Activated CD4-positive, alpha-beta T cell treated with anti-CD3 and anti-CD28 coated beads, Interleukin-2, amount 10 ng/mL, durations not matched to agents 7 days and 5 days (primary cell): ENCODE data around the gene ANKRD11. TPM values are rescaled to one million over a fixed set of nuclear protein-coding genes. Genes with fewer than 3 reads are reported as not detected.

Experiments
- CTCF ChIA-PET: fragments of 350-600 bp; sonication (Branson Sonifier 250); formaldehyde crosslinking; loops from one replicate; lab custom pipeline; 2021; ENCODE audit warnings: antibody characterized with exemption; lab: Charles Lee
- POLR2A ChIA-PET: fragments of 350-600 bp; sonication (Branson Sonifier 250); formaldehyde crosslinking; loops from one replicate; lab custom pipeline; 2021; ENCODE audit warnings: antibody characterized with exemption; lab: Charles Lee
- DNase-seq: peaks from one replicate; pipeline ENCODE4 v3.0.0-alpha.2; 2020
- H3K27ac Mint-ChIP-seq: one replicate; pipeline ENCODE4 v1.8.0; 2021; ENCODE audit warnings: mild to moderate bottlenecking, moderate library complexity, mixed read lengths
- H3K27me3 Mint-ChIP-seq: one replicate; pipeline ENCODE4 v1.8.0; 2021; ENCODE audit warnings: mixed read lengths
- H3K36me3 Mint-ChIP-seq: one replicate; pipeline ENCODE4 v1.8.0; 2021; ENCODE audit warnings: low read depth, mixed read lengths
- H3K4me1 Mint-ChIP-seq: one replicate; pipeline ENCODE4 v1.8.0; 2021; ENCODE audit warnings: mixed read lengths
- H3K4me3 Mint-ChIP-seq: one replicate; pipeline ENCODE4 v1.8.0; 2021; ENCODE audit warnings: mild to moderate bottlenecking, moderate library complexity, mixed read lengths
- H3K9me3 Mint-ChIP-seq: one replicate; pipeline ENCODE4 v1.8.0; 2021; ENCODE audit warnings: mixed read lengths
- total RNA-seq, 2 experiments: library from RNA; stranded (reverse); gene quantifications; one replicate each; pipeline ENCODE4 v1.2.3, GENCODE V29; 2021

Gene ANKRD11
- total RNA-seq, 2 experiments from 2014 or later: 158 to 178 TPM

DNA sequence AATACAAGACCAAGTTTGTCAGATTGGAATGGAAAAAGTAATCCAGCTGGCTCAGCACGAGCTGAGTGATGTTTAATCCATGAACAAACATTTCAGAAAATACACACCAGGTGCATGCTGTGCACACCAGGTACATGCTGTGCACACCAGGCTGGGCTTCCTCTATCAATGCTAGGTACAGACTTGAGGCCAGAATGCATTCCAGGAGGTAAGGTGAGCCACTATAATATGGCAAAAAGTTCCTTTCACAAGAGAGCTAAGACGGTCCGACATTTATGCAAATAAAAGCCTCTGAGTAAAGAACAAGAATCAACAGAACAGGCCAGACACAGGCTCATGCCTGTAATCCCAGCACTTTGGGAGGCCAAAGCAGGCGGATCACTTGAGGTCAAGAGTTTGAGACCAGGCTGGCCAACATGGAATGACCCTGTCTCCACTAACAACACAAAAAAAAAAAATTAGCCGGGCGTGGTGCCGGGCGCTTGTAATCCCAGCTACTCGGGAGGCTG lies 144.7 kb downstream of the ANKRD11 start:
- H3K4me3 Mint-ChIP-seq: no peak overlapping the region
- ChIA-PET CTCF (no interaction called here), POLR2A (no interaction called here)
- DNase-seq: no peak
- H3K27ac Mint-ChIP-seq: no peak overlapping the region
- H3K27me3 Mint-ChIP-seq: no peaks in the 10 kb centered on the region
- H3K4me1 Mint-ChIP-seq: peaks cover 66% of the 10 kb centered on the region
- no peaks in the 10 kb centered on the region for H3K9me3 Mint-ChIP-seq
- peaks cover 22% of the 10 kb centered on the region for H3K36me3 Mint-ChIP-seq

DNA sequence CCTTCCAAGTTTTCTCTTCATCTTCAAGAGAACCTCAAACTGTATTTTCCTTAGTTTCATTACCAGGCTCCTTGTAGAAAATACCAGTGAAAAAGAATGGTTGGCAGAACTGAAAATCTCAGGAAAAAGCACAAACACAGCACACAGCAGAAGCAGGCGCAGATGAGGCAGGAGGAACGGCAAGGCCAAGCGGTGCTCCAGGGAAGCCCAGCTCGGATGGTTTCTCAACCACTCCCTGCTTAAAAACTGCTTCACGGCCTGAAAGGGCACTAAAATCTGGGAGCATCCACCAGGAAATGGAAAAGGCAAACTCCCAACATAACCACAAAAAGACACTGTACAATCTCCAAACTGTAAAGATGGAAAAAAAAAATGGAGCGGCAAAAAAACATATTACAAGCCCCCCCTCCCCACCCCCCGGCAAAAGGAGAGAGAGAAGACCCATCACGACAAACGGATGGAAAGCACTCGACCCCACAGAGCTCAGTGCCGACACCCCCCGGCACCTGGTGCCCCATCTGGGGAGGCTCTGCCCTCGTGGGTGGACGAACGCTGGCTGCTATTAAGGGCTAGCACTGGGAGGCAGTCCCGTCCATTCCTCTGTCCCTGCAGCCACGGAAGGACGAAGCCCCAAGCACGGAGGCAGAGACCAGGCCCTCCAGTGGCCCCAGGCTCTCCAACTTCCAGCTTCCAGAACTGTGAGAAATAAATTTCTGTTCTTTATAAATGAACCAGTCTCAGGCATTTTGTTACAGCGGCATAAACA lies 145.3 kb downstream of the ANKRD11 start:
- DNase-seq: no peak

DNA sequence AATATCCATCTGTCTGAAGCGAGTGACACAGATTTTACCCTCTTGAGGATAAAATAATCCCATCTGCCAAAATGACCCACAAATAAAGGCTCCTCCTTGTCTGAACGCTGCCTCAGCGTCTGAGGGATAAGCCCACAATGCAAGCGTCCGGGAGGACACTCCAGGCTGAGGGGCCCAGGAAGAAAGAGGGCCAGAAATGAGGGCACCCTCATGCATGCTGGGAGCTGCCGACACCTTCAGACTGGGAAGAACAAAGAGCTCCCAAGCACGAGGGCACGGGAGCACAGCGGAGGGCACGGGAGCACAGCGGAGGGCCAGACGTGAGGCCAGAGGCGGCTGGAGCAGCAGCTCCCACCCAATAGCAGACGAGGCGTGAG lies 145.9 kb downstream of the ANKRD11 start:
- ChIA-PET POLR2A (no interaction called here), CTCF (no interaction called here)

More for the DNA sequence above, 145.3 kb downstream of the ANKRD11 start:
- Mint-ChIP-seq H3K9me3 (no peaks in the 10 kb centered on the region), H3K36me3 (peaks cover 17% of the 10 kb centered on the region), H3K27ac (no peak overlapping the region), H3K27me3 (no peaks in the 10 kb centered on the region), H3K4me3 (no peak overlapping the region), H3K4me1 (peaks cover 64% of the 10 kb centered on the region)
- ChIA-PET POLR2A (no interaction called here), CTCF (no interaction called here)

DNA sequence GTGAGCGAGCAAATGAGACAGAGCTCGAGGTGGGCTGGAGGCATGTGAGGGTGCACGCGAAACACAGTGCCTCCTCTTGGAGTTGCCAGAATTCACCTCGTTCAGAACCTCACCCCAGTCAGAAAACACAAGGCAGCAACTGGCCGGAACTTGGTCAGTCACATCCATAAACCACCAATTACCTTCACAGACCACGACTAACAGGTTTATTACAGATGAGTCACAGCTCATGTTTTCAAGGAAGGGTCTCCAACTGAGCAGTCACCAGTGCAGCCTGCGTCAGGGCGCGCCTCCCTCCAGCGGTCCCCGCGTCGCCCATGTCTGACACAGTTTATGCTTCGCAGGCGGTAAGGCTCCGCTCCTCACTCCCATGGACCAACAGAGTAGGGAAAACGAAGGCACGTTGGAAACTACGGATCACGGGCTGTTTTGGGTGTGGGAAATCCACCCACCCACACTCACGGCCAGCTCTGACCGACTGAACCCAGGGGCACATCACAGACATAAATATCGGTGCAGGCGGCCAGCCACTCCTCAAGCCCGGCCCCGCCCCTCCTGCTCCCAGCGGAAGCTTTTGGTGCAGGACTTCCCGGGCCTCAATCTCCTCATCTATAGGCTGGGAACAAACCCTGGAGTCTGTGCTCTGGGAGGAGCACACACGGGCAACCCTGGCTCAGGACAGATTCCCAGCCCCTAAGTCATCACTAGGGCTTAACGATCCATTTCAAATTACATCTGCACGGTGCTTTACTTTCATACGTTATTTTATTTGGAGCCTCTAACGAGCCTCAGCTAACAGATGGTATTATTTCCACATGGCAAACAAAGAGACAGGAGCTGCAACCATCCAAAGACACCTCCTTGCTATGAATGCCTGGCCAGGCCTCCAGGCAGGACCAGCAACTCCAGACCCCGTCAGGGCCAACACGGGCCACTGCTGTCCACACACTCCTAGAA lies 146.6 kb downstream of the ANKRD11 start:
- H3K9me3 Mint-ChIP-seq: no peaks in the 10 kb centered on the region
- peaks cover 60% of the 10 kb centered on the region for H3K4me1 Mint-ChIP-seq
- H3K27me3 Mint-ChIP-seq: no peaks in the 10 kb centered on the region
- H3K36me3 Mint-ChIP-seq: peaks cover 12% of the 10 kb centered on the region
- DNase-seq: no peak
- ChIA-PET POLR2A (no interaction called here), CTCF (interaction anchor here (0.6 kb wide), 1 partner anchor 114 kb away, joined by 3 read pairs; no protein-coding TSS in a partner anchor)
- no peak overlapping the region for H3K4me3 Mint-ChIP-seq
- H3K27ac Mint-ChIP-seq: no peak overlapping the region

More for the DNA sequence above, 145.9 kb downstream of the ANKRD11 start:
- no peak overlapping the region for H3K27ac Mint-ChIP-seq
- peaks cover 61% of the 10 kb centered on the region for H3K4me1 Mint-ChIP-seq
- no peak for DNase-seq
- H3K9me3 Mint-ChIP-seq: no peaks in the 10 kb centered on the region
- peaks cover 12% of the 10 kb centered on the region for H3K36me3 Mint-ChIP-seq
- no peaks in the 10 kb centered on the region for H3K27me3 Mint-ChIP-seq
- H3K4me3 Mint-ChIP-seq: no peak overlapping the region

DNA sequence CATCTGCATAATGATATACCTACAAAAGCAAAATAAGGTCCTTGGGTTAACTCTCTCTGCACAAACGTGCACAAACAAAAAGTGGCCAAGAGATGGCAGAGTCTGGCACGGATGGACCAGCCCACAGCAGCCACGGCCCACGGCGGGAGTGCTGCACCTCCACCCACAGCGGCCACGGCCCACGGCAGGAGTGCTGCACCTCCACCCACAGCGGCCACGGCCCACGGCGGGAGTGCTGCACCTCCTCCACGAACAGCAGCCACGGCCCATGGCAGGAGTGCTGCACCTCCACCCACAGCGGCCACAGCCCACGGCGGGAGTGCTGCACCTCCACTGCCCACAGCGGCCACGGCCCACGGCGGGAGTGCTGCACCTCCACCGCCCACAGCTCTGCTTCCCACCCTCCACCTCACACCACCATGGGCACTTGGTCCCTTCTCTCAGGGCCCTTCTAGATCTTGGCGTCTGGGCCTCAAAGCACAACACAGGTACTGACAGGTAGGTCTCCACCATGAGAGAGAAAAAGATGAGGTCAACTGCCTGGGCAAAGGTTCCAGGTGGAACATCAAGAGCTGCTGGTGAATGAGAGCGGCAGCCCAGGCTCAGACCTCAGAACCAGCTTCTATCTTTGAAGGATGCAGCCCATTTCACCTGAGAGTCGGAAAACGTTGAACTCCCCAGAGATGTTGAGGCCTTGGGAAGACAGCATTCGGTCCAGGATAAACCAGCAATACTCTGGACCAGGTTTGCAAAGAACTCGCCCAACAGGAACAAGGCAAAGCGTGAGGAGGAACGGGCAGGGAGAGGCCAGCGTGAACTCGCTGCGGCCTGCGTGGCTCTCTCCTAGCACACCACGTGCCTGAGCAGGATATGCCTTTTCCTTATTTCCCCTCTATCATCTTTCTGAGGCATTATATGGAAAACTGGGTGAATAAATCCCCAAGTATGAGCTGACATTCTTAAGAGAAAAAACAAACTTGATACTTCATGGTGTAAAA lies 148.4 kb downstream of the ANKRD11 start:
- H3K4me1 Mint-ChIP-seq: peaks cover 50% of the 10 kb centered on the region
- no peak overlapping the region for H3K4me3 Mint-ChIP-seq
- POLR2A ChIA-PET: no interaction called here
- CTCF ChIA-PET: interaction anchor here (0.6 to 0.9 kb wide), 3 partner anchors 26 to 134 kb away, joined by 3 to 4 read pairs (median 3); no protein-coding TSS in a partner anchor
- H3K27me3 Mint-ChIP-seq: no peaks in the 10 kb centered on the region
- no peaks in the 10 kb centered on the region for H3K9me3 Mint-ChIP-seq
- H3K27ac Mint-ChIP-seq: peak overlapping the region; percentile 25
- no peak for DNase-seq
- H3K36me3 Mint-ChIP-seq: peaks cover 13% of the 10 kb centered on the region

DNA sequence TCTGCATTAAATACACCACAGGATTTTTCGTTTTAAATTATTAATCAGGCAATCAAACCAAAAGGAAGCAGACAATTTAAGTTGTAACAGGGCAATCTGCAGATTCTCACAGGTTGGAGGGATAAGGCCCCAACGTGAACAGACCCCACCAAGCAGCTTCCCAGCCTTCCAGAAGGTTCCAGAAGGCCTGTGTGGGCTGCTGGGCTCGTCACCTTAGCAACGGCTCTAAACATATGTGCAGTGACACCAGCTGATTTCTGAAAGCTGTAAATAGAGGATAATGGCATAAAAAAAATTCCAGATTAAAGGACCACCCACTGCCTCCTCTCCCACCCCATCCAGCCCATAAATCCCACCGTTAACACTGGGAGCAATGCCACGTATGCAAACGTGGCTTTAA lies 149.1 kb downstream of the ANKRD11 start:
- ChIA-PET POLR2A (no interaction called here), CTCF (interaction anchor here (0.8 kb wide), 1 partner anchor 25 kb away, joined by 3 read pairs; no protein-coding TSS in a partner anchor)
- Mint-ChIP-seq H3K27ac (peak overlapping the region; percentile 25), H3K27me3 (no peaks in the 10 kb centered on the region), H3K4me3 (no peak overlapping the region), H3K9me3 (no peaks in the 10 kb centered on the region), H3K4me1 (peaks cover 47% of the 10 kb centered on the region), H3K36me3 (peaks cover 12% of the 10 kb centered on the region)
- no peak for DNase-seq

DNA sequence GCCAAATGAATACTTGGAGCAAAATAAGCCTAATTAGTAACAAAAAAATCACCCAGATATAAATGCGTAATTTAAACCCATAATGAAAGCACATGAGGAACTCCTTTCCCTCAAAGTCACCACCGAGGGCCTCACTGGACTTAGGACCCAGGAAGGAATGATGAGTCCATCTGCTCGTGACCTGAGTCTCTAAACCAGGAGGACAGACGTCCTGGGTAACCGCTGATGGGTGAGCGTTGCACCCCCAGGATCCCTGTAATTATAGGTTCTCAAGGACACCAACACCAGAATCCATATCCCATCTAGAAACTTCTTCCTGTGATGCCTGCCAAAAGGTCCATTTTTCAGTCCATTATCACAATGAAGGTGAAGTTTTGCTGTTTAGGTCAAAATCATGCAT lies 151.5 kb downstream of the ANKRD11 start:
- ChIA-PET POLR2A (no interaction called here), CTCF (interaction anchor here (0.6 to 1.0 kb wide), 2 partner anchors 108 to 150 kb away, joined by 3 to 4 read pairs; no protein-coding TSS in a partner anchor)
- Mint-ChIP-seq H3K4me1 (peaks cover 56% of the 10 kb centered on the region), H3K27ac (no peak overlapping the region), H3K4me3 (no peak overlapping the region), H3K36me3 (peaks cover 10% of the 10 kb centered on the region), H3K9me3 (no peaks in the 10 kb centered on the region), H3K27me3 (no peaks in the 10 kb centered on the region)
- DNase-seq: no peak

DNA sequence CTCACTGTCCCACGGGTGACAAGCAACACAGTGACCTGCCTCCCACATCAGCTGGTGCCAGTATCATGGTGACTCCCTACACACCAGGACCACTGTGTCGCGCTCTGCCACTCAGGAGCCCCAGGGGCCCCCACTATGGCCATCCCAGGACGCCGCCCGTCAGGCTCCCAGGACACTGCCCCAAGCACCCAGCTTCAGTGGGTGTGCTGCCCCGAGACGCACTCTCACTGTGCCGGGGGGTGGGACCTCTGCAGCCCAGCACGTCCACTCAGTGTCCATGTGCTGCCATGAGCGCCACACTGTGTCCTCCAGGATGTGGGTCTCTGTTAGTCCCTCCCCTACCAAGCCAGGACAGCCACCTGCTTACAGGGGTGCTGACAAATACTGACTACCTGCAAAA lies 152.4 kb downstream of the ANKRD11 start:
- Mint-ChIP-seq H3K9me3 (no peaks in the 10 kb centered on the region), H3K4me1 (peaks cover 62% of the 10 kb centered on the region), H3K36me3 (peaks cover 11% of the 10 kb centered on the region), H3K27me3 (no peaks in the 10 kb centered on the region), H3K27ac (no peak overlapping the region), H3K4me3 (no peak overlapping the region)
- POLR2A ChIA-PET: no interaction called here
- no peak for DNase-seq
- CTCF ChIA-PET: interaction anchor here (1.0 kb wide), 1 partner anchor 151 kb away, joined by 4 read pairs; no protein-coding TSS in a partner anchor

DNA sequence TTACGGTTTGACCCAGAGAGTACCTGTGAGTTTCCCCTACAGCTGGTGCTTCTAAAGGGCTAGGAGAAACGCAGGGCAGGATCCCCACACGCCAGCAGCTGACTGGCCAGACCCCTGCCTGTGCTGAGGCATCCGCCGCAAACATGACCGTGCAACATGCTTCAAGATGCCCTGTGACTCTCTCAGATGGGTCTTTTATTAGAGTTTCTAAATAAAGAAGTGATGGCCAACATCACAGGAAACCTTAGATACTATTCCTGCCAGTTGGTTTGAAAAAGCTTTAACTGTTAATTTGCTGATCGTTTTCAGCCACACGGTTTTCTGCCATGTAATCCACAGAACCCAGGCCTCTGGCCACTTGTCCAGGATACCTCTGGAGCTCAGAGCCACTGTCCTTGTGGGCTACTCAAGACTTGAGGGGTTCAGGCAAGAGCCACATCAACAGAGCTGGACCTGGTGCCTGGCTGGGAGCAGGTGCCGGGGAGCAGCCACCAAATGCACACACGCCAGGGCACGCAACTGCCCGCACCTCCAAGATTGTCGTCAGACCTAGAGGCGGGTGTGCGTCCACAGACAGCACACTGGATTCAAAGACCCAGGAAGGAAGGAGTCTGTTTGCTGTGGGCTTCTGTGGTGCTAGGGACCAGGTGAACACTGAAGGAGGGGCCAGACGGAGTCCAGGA lies 154.4 kb downstream of the ANKRD11 start:
- H3K4me3 Mint-ChIP-seq: no peak overlapping the region
- ChIA-PET POLR2A (no interaction called here), CTCF (interaction anchor here (0.6 kb wide), 1 partner anchor 327 kb away, joined by 3 read pairs; no protein-coding TSS in a partner anchor)
- peaks cover 68% of the 10 kb centered on the region for H3K4me1 Mint-ChIP-seq
- peaks cover 5% of the 10 kb centered on the region for H3K36me3 Mint-ChIP-seq
- H3K27me3 Mint-ChIP-seq: no peaks in the 10 kb centered on the region
- no peaks in the 10 kb centered on the region for H3K9me3 Mint-ChIP-seq
- no peak for DNase-seq
- no peak overlapping the region for H3K27ac Mint-ChIP-seq

DNA sequence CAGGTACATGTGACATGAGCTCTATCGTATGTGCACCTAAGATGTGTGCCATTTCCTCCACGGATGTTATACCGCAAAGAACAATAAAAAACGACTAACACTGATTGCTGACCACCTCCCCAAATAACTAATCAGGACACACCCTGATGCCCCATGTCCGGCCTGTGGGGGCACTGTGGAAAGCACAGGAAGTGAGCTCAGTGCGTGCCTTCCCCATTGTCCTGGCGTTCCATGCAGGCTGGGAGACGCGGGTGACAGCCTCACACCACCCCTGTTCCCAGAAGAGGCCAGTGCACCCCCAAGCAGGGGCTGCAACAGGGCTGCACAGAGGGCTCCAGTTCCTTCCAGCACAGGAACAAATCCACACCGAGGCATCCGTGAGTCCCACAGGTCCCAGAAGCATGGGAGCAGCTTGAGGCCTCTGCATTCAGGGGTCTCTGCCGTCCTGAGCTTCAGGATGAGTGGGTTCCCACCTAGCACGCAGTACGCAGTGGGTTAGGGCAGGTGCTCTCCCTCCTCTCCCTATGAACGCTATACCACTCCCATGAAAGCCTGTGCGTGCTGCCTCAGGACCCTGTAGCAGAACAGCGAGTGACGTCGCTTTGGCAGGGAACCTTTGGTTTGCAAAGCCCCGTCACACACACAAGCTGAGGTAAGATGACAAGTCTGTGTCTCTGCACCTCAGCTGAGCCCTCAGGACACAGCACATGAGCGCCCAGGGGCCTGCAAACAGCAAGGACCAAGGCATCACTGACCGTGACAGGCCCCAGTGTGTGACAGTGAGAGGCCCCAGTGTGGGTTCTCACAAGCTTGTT lies 155.2 kb downstream of the ANKRD11 start:
- no peak for DNase-seq
- Mint-ChIP-seq H3K9me3 (no peaks in the 10 kb centered on the region), H3K36me3 (peaks cover 5% of the 10 kb centered on the region), H3K4me3 (no peak overlapping the region), H3K27ac (peak overlapping the region; percentile 68), H3K4me1 (peaks cover 70% of the 10 kb centered on the region), H3K27me3 (no peaks in the 10 kb centered on the region)
- CTCF ChIA-PET: interaction anchor here (0.6 kb wide), 1 partner anchor 327 kb away, joined by 3 read pairs; no protein-coding TSS in a partner anchor
- POLR2A ChIA-PET: no interaction called here

DNA sequence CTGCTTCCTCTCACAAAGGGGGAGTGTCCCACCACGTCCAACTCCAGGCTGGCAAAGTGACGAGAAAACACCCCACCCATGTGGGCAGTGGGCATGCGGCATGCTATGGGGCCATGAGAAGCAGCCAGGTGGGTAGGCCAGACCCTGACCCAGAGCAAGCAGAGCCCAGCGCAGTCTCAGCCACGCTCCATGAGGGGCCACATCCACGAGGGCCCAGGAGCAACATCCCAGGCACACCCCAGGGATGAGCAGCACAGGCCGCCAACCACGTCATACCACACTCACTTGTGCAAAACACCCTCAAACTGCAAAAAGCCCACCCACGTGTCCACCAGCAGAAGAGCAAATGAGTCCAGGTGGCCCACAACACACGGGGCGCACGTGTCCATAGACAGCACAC lies 155.9 kb downstream of the ANKRD11 start:
- Mint-ChIP-seq H3K27me3 (no peaks in the 10 kb centered on the region), H3K4me3 (no peak overlapping the region), H3K36me3 (peaks cover 5% of the 10 kb centered on the region), H3K4me1 (peaks cover 68% of the 10 kb centered on the region), H3K9me3 (no peaks in the 10 kb centered on the region), H3K27ac (peak overlapping the region; percentile 68)
- POLR2A ChIA-PET: no interaction called here
- DNase-seq: no peak
- CTCF ChIA-PET: interaction anchor here (0.6 to 1.0 kb wide), 3 partner anchors 24 to 843 kb away, joined by 3 to 4 read pairs (median 3); no protein-coding TSS in a partner anchor
